ENCODE data around the gene ADAMTS17. TPM values are rescaled to one million over a fixed set of nuclear protein-coding genes. Genes with fewer than 3 reads are reported as not detected.

ADAMTS17 gene
- total and polyA plus RNA-seq, 4 donors, result 0.28 to 46.9 (median 9.1) TPM

DNA sequence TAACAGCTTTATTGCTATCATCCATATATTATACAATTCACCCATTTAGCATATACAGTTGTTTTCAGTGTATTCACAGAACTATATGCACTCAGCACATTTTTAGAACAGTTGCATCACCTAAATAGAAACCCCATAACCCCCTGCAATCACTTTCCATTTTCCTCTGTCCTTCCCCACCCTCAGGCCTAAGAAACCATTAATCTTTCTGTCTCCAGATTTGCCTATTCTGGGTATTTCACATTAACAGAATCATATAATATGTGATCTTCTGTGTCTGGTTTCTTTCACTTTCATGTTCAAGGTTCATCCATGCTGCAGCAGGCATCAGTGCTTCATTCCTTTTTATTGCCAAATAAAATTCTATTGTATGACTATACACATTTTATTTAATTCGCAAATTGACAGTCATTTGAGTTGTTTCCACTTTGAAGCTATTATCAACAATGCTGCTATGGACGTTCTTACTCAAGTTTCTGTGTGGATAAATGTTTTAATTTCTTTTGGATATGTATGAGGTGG is 39.8 kb downstream of the ADAMTS17 start (continued):
- TF ChIP-seq, protein P1, sequence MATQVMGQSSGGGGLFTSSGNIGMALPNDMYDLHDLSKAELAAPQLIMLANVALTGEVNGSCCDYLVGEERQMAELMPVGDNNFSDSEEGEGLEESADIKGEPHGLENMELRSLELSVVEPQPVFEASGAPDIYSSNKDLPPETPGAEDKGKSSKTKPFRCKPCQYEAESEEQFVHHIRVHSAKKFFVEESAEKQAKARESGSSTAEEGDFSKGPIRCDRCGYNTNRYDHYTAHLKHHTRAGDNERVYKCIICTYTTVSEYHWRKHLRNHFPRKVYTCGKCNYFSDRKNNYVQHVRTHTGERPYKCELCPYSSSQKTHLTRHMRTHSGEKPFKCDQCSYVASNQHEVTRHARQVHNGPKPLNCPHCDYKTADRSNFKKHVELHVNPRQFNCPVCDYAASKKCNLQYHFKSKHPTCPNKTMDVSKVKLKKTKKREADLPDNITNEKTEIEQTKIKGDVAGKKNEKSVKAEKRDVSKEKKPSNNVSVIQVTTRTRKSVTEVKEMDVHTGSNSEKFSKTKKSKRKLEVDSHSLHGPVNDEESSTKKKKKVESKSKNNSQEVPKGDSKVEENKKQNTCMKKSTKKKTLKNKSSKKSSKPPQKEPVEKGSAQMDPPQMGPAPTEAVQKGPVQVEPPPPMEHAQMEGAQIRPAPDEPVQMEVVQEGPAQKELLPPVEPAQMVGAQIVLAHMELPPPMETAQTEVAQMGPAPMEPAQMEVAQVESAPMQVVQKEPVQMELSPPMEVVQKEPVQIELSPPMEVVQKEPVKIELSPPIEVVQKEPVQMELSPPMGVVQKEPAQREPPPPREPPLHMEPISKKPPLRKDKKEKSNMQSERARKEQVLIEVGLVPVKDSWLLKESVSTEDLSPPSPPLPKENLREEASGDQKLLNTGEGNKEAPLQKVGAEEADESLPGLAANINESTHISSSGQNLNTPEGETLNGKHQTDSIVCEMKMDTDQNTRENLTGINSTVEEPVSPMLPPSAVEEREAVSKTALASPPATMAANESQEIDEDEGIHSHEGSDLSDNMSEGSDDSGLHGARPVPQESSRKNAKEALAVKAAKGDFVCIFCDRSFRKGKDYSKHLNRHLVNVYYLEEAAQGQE (IDR thresholded peaks at IDR 0.05), result no peak
- TF ChIP-seq TAF1 (conservative IDR thresholded peaks at IDR 0.05) (no peak), EGR1 (IDR thresholded peaks at IDR 0.05; ENCODE audit: low read depth in 2 of 2) (no peak), JUND (IDR thresholded peaks at IDR 0.05) (no peak)

DNA sequence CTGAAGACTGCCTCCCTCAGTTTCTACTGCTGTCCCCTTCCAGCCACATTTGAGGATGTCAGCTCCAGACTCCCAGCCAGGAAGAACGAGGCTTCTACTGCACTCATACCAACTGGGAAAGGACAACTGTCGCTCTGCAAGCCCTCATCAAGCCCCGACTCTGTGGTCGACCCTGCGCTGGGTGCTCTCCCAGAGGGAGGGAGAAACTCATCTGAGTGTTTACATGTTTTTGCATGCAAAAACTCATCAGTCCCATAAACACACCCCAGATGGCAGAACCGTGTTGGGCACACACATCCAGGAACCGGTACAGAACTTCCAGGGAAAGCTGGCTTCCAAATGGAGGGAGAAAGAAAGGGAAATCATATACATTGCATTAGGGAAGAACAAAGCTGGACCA is 43.5 kb downstream of the ADAMTS17 start:
- Histone ChIP-seq H3K36me3 (ENCODE audit: control insufficient read depth in 4 of 4, insufficient read depth in 3 of 4, low read depth in 1 of 4, low read length in 3 of 4) (peaks cover 0 to 14% (median 4%) of the 10 kb centered on the region in 4 donors), H3K4me3 (ENCODE audit: low read depth in 1 of 3, low read length in 3 of 3) (no peak overlapping the region), H3K27me3 (ENCODE audit: control insufficient read depth in 4 of 4, insufficient read depth in 4 of 4, low read length in 3 of 4) (no peaks in the 10 kb centered on the region), H3K9me3 (ENCODE audit: control insufficient read depth in 4 of 4, low read length in 3 of 4) (peaks cover 0 to 5% (median 0%) of the 10 kb centered on the region in 4 donors), H3K4me1 (ENCODE audit: control insufficient read depth in 4 of 4, insufficient read depth in 4 of 4, low read length in 3 of 4) (no peaks in the 10 kb centered on the region), H3K9ac (ENCODE audit: low read depth in 1 of 2, low read length in 2 of 2) (no peak overlapping the region), H3K27ac (ENCODE audit: low read depth in 1 of 2, low read length in 2 of 2) (no peak overlapping the region)
- TF ChIP-seq RAD21 (IDR thresholded peaks at IDR 0.05) (no peak), NR2F2 (IDR thresholded peaks at IDR 0.05) (no peak), YY1 (IDR thresholded peaks at IDR 0.05) (no peak), FOXA1 (IDR thresholded peaks at IDR 0.05) (no peak), HNF4A (conservative IDR thresholded peaks at IDR 0.05) (no peak), GABPA (IDR thresholded peaks at IDR 0.05 in 1 of 2, conservative IDR thresholded peaks at IDR 0.05 in 1 of 2) (no peak), JUND (IDR thresholded peaks at IDR 0.05) (no peak), TAF1 (conservative IDR thresholded peaks at IDR 0.05) (no peak), SP1 (IDR thresholded peaks at IDR 0.05) (no peak), EGR1 (IDR thresholded peaks at IDR 0.05; ENCODE audit: low read depth in 2 of 2) (no peak), RXRA (IDR thresholded peaks at IDR 0.05) (no peak), FOXA2 (IDR thresholded peaks at IDR 0.05) (no peak), HNF4G (IDR thresholded peaks at IDR 0.05) (no peak)
- TF ChIP-seq, protein P2, sequence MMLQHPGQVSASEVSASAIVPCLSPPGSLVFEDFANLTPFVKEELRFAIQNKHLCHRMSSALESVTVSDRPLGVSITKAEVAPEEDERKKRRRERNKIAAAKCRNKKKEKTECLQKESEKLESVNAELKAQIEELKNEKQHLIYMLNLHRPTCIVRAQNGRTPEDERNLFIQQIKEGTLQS (IDR thresholded peaks at IDR 0.05), result no peak
- TF ChIP-seq, protein P3, sequence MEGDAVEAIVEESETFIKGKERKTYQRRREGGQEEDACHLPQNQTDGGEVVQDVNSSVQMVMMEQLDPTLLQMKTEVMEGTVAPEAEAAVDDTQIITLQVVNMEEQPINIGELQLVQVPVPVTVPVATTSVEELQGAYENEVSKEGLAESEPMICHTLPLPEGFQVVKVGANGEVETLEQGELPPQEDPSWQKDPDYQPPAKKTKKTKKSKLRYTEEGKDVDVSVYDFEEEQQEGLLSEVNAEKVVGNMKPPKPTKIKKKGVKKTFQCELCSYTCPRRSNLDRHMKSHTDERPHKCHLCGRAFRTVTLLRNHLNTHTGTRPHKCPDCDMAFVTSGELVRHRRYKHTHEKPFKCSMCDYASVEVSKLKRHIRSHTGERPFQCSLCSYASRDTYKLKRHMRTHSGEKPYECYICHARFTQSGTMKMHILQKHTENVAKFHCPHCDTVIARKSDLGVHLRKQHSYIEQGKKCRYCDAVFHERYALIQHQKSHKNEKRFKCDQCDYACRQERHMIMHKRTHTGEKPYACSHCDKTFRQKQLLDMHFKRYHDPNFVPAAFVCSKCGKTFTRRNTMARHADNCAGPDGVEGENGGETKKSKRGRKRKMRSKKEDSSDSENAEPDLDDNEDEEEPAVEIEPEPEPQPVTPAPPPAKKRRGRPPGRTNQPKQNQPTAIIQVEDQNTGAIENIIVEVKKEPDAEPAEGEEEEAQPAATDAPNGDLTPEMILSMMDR (IDR thresholded peaks at IDR 0.05; ENCODE audit: low read depth, low read length, missing input control), result no peak
- TF ChIP-seq, protein P4, sequence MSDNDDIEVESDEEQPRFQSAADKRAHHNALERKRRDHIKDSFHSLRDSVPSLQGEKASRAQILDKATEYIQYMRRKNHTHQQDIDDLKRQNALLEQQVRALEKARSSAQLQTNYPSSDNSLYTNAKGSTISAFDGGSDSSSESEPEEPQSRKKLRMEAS (IDR thresholded peaks at IDR 0.05), result no peak
- TF ChIP-seq, protein P5, sequence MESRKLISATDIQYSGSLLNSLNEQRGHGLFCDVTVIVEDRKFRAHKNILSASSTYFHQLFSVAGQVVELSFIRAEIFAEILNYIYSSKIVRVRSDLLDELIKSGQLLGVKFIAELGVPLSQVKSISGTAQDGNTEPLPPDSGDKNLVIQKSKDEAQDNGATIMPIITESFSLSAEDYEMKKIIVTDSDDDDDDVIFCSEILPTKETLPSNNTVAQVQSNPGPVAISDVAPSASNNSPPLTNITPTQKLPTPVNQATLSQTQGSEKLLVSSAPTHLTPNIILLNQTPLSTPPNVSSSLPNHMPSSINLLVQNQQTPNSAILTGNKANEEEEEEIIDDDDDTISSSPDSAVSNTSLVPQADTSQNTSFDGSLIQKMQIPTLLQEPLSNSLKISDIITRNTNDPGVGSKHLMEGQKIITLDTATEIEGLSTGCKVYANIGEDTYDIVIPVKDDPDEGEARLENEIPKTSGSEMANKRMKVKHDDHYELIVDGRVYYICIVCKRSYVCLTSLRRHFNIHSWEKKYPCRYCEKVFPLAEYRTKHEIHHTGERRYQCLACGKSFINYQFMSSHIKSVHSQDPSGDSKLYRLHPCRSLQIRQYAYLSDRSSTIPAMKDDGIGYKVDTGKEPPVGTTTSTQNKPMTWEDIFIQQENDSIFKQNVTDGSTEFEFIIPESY (IDR thresholded peaks at IDR 0.05), result no peak
- TF ChIP-seq, protein P1 (IDR thresholded peaks at IDR 0.05), result no peak
- DNase-seq (ENCODE audit: low spot score), result no peak
- WGBS, result 91% methylated on average over 7 of the region's 7 CpGs
